ENCODE measurements around the gene CACNG1. TPM values are rescaled to one million over a fixed set of nuclear protein-coding genes. Genes with fewer than 3 reads are reported as not detected.

CACNG1 gene
- total RNA-seq, 1 donor from 2014 or later: 0.44 TPM

- H3K4me3 Mint-ChIP-seq: no peak overlapping the region
- H3K27me3 Mint-ChIP-seq (ENCODE audit: low read depth): no peaks in the 10 kb centered on the region
- DNase-seq (ENCODE audit: low read depth, low spot score): no peak
- H3K4me1 Mint-ChIP-seq: peaks cover 28% of the 10 kb centered on the region
- peaks cover 6% of the 10 kb centered on the region for H3K36me3 Mint-ChIP-seq (ENCODE audit: low read depth)
- no peak for TF ChIP-seq CTCF (conservative IDR thresholded peaks at IDR 0.05)
- no peaks in the 10 kb centered on the region for H3K9me3 Mint-ChIP-seq
- H3K27ac Mint-ChIP-seq (ENCODE audit: unreplicated experiment): no peak overlapping the region
These were observed 29.4 kb upstream of the CACNG1 start for GRCh38 chr17:67015001-67015400.

GRCh38 chr17:67016039-67016762, 28.2 kb upstream of the CACNG1 start:
- Mint-ChIP-seq H3K4me3 (no peak overlapping the region), H3K4me1 (peaks cover 28% of the 10 kb centered on the region), H3K27ac (ENCODE audit: unreplicated experiment) (no peak overlapping the region), H3K27me3 (ENCODE audit: low read depth) (no peaks in the 10 kb centered on the region), H3K9me3 (no peaks in the 10 kb centered on the region), H3K36me3 (ENCODE audit: low read depth) (peaks cover 4% of the 10 kb centered on the region)
- DNase-seq (ENCODE audit: low read depth, low spot score): no peak
- TF ChIP-seq CTCF (conservative IDR thresholded peaks at IDR 0.05): no peak

GRCh38 chr17:67017910-67018309, 26.4 kb upstream of the CACNG1 start:
- no peaks in the 10 kb centered on the region for H3K27me3 Mint-ChIP-seq (ENCODE audit: low read depth)
- peak overlapping the region; percentile 2 for H3K4me3 Mint-ChIP-seq
- H3K9me3 Mint-ChIP-seq: no peaks in the 10 kb centered on the region
- no peak for TF ChIP-seq CTCF (conservative IDR thresholded peaks at IDR 0.05)
- H3K27ac Mint-ChIP-seq (ENCODE audit: unreplicated experiment): peak overlapping the region; percentile 71
- H3K36me3 Mint-ChIP-seq (ENCODE audit: low read depth): peaks cover 2% of the 10 kb centered on the region
- H3K4me1 Mint-ChIP-seq: peaks cover 30% of the 10 kb centered on the region
- no peak for DNase-seq (ENCODE audit: low read depth, low spot score)

- peaks cover 26% of the 10 kb centered on the region for H3K4me1 Mint-ChIP-seq
- TF ChIP-seq CTCF (conservative IDR thresholded peaks at IDR 0.05): no peak
- H3K4me3 Mint-ChIP-seq: peak overlapping the region; percentile 47
- no peaks in the 10 kb centered on the region for H3K9me3 Mint-ChIP-seq
- H3K36me3 Mint-ChIP-seq (ENCODE audit: low read depth): peaks cover 2% of the 10 kb centered on the region
- no peaks in the 10 kb centered on the region for H3K27me3 Mint-ChIP-seq (ENCODE audit: low read depth)
- no peak for DNase-seq (ENCODE audit: low read depth, low spot score)
- H3K27ac Mint-ChIP-seq (ENCODE audit: unreplicated experiment): peak overlapping the region; percentile 28
These were observed 25.6 kb upstream of the CACNG1 start for GRCh38 chr17:67018471-67019434.

GRCh38 chr17:67019809-67020208, 24.5 kb upstream of the CACNG1 start:
- Mint-ChIP-seq H3K27me3 (ENCODE audit: low read depth) (no peaks in the 10 kb centered on the region), H3K27ac (ENCODE audit: unreplicated experiment) (no peak overlapping the region), H3K36me3 (ENCODE audit: low read depth) (peaks cover 2% of the 10 kb centered on the region), H3K4me1 (peaks cover 21% of the 10 kb centered on the region), H3K4me3 (no peak overlapping the region), H3K9me3 (no peaks in the 10 kb centered on the region)
- DNase-seq (ENCODE audit: low read depth, low spot score): no peak
- TF ChIP-seq CTCF (conservative IDR thresholded peaks at IDR 0.05): no peak
